Measurements from ENCODE around the gene TTC27. TPM values are rescaled to one million over a fixed set of nuclear protein-coding genes. Genes with fewer than 3 reads are reported as not detected.
"Not testable (repeated sequence)": the region's sequence is repeated elsewhere in the genome, so short reads cannot be mapped to it uniquely, and the experiment has no call there.

The TTC27 gene
- total RNA-seq, 6 experiments from 2014 or later: 6.8 to 9.5 (median 7.3) TPM

DNA sequence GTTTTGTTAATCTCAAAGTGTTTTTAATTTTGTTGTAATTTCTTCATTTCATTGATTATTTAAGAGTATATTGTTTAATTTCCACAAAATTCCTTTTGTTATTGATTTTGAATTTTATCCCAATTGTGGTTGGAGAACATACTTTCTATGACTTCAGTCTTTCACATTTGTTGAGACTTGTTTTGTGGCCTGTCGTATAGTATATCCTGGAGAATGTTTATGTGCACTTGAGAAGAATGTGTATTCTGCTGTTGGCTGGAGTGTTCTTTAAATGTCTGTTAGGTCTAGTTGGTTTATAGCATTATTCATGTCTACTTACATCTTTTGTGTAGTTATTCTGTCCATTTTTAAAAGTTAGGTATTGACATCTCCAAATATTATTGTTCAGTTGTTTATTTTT lies 120.3 kb downstream of the TTC27 start:
- no peak for ATAC-seq
- H3K27ac ChIP-seq: no peak overlapping the region

GRCh38 chr2:32750880-32751279 lies 123.0 kb downstream of the TTC27 start:
- TF ChIP-seq POLR2A (IDR thresholded peaks at IDR 0.05): no peak
- TF ChIP-seq, protein P1, sequence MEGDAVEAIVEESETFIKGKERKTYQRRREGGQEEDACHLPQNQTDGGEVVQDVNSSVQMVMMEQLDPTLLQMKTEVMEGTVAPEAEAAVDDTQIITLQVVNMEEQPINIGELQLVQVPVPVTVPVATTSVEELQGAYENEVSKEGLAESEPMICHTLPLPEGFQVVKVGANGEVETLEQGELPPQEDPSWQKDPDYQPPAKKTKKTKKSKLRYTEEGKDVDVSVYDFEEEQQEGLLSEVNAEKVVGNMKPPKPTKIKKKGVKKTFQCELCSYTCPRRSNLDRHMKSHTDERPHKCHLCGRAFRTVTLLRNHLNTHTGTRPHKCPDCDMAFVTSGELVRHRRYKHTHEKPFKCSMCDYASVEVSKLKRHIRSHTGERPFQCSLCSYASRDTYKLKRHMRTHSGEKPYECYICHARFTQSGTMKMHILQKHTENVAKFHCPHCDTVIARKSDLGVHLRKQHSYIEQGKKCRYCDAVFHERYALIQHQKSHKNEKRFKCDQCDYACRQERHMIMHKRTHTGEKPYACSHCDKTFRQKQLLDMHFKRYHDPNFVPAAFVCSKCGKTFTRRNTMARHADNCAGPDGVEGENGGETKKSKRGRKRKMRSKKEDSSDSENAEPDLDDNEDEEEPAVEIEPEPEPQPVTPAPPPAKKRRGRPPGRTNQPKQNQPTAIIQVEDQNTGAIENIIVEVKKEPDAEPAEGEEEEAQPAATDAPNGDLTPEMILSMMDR (IDR thresholded peaks at IDR 0.05): no peak
- ATAC-seq (no peak), DNase-seq (no peak)
- intact Hi-C loops (cut with DNase I): no loop called here
- no peaks in the 10 kb centered on the region for H3K36me3 ChIP-seq
- H3K27me3 ChIP-seq: no peaks in the 10 kb centered on the region
- H3K27ac ChIP-seq: no peak overlapping the region
- H3K4me3 ChIP-seq: no peak overlapping the region
- H3K4me1 ChIP-seq: no peaks in the 10 kb centered on the region
- H3K9me3 ChIP-seq: no peaks in the 10 kb centered on the region

More for the DNA sequence above, 120.3 kb downstream of the TTC27 start:
- H3K27me3 ChIP-seq: no peaks in the 10 kb centered on the region
- no peaks in the 10 kb centered on the region for H3K4me1 ChIP-seq
- DNase-seq: no peak
- no peaks in the 10 kb centered on the region for H3K36me3 ChIP-seq
- intact Hi-C loops (cut with DNase I): no loop called here
- no peak for TF ChIP-seq POLR2A (IDR thresholded peaks at IDR 0.05)
- TF ChIP-seq, protein P1 (IDR thresholded peaks at IDR 0.05): no peak
- 100% methylated on average over 1 of the region's 1 CpG for WGBS (ENCODE audit: insufficient coverage, low coverage, low lambda C conversion rate, missing lambda C conversion rate)
- no peaks in the 10 kb centered on the region for H3K9me3 ChIP-seq
- no peak overlapping the region for H3K4me3 ChIP-seq

DNA sequence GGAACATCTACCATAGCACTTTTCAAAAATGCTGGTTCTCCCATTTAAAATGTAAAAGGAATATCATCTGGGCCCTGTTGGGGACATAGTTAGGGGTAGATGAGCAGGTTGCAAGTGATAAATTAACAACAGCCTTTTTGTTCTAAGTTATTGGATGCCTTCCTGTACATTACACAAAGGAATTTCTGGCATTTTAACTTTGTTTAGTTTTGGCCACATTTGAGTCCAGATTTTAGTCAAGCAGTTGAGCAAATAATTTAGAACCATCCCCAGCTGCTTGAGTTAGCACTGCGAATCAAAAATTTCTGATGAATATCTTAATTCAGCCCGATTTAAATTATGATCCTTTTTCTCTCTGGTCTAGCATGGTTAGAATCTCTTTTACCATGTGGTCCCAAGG lies 124.4 kb downstream of the TTC27 start:
- Histone ChIP-seq H3K36me3 (no peaks in the 10 kb centered on the region), H3K9me3 (no peaks in the 10 kb centered on the region), H3K4me1 (no peaks in the 10 kb centered on the region), H3K4me3 (no peak overlapping the region), H3K27me3 (no peaks in the 10 kb centered on the region), H3K27ac (no peak overlapping the region)
- ATAC-seq: no peak
- intact Hi-C loops (cut with DNase I): no loop called here
- no peak for TF ChIP-seq POLR2A (IDR thresholded peaks at IDR 0.05)
- TF ChIP-seq, protein P1 (IDR thresholded peaks at IDR 0.05): no peak
- 43% methylated on average over 2 of the region's 2 CpGs for WGBS (ENCODE audit: insufficient coverage, low coverage, low lambda C conversion rate, missing lambda C conversion rate)
- no peak for DNase-seq

DNA sequence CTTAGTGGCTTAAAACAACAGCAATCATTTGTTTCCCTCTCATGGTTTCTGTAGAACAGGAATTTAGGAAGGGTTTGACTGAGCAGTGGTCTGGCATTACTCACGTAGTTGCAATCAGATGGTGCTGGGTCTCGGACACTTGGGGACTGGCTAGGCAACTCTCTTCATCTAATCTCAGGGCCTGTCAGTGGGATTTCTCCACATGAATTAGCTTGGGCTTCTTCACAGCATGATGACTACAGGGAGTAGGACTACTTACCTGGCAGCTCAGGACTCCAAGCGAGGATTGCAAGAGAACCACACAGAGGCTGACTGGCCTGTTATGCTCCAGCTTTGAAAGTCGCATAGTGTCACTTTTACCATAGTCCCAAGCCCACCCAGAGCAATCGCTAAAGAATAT lies 125.1 kb downstream of the TTC27 start:
- ATAC-seq: no peak
- Histone ChIP-seq H3K27me3 (no peaks in the 10 kb centered on the region), H3K36me3 (no peaks in the 10 kb centered on the region), H3K4me1 (no peaks in the 10 kb centered on the region), H3K9me3 (no peaks in the 10 kb centered on the region), H3K27ac (no peak overlapping the region), H3K4me3 (no peak overlapping the region)
- no peak for DNase-seq
- TF ChIP-seq POLR2A (IDR thresholded peaks at IDR 0.05): no peak
- TF ChIP-seq, protein P1 (IDR thresholded peaks at IDR 0.05): no peak
- WGBS (ENCODE audit: insufficient coverage, low coverage, low lambda C conversion rate, missing lambda C conversion rate): 92% methylated on average over 2 of the region's 5 CpGs
- intact Hi-C loops (cut with DNase I): no loop called here

DNA sequence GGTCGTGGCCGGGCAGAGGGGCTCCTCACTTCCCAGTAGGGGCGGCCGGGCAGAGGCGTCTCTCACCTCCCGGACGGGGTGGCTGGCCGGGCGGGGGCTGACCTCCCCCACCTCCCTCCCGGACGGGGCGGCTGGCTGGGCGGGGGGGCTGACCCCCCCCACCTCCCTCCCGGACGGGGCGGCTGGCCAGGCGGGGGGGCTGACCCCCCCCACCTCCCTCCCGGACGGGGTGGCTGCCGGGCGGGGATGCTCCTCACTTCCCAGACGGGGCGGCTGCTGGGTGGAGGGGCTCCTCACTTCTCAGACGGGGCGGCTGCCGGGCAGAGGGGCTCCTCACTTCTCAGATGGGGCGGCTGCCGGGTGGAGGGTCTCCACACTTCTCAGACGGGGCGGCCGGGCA lies 126.8 kb downstream of the TTC27 start:
- H3K4me1 ChIP-seq; H3K27ac ChIP-seq; H3K4me3 ChIP-seq; H3K9me3 ChIP-seq; H3K36me3 ChIP-seq; H3K27me3 ChIP-seq; ATAC-seq; DNase-seq; intact Hi-C loops (cut with DNase I): not testable (repeated sequence)
- WGBS (ENCODE audit: insufficient coverage, low coverage, low lambda C conversion rate, missing lambda C conversion rate): 80% methylated on average over 1 of the region's 31 CpGs

All from right lobe of liver (tissue), 6 donors.